Neural crest cell (in vitro differentiated cells): ENCODE results near the gene MGAT3. TPM values are rescaled to one million over a fixed set of nuclear protein-coding genes. Genes with fewer than 3 reads are reported as not detected.

Experiments
- DNase-seq: peaks from one replicate; pipeline ENCODE4 v3.0.0; 2021; ENCODE audit warnings: low read depth, mixed read lengths, low spot score
- H3K27ac Mint-ChIP-seq: one replicate; pipeline ENCODE4 v1.8.0; 2021; ENCODE audit warnings: mild to moderate bottlenecking, mixed read lengths; ENCODE audit not compliant: unreplicated experiment
- H3K27me3 Mint-ChIP-seq: 2 replicates; pipeline ENCODE4 v1.8.0; 2021; ENCODE audit warnings: low read depth, mild to moderate bottlenecking, mixed read lengths
- H3K36me3 Mint-ChIP-seq: 2 replicates; pipeline ENCODE4 v1.8.0; 2021; ENCODE audit warnings: low read depth, mild to moderate bottlenecking, mixed read lengths
- H3K4me1 Mint-ChIP-seq: 2 replicates; pipeline ENCODE4 v1.8.0; 2021; ENCODE audit warnings: mixed read lengths
- H3K4me3 Mint-ChIP-seq: one replicate; pipeline ENCODE4 v1.8.0; 2021; ENCODE audit warnings: mild to moderate bottlenecking, mixed read lengths
- H3K9me3 Mint-ChIP-seq: 2 replicates; pipeline ENCODE4 v1.8.0; 2021; ENCODE audit warnings: mixed read lengths
- total RNA-seq: library from RNA; stranded (reverse); gene quantifications from 2 replicates; pipeline ENCODE4 v1.2.1, GENCODE V29; 2021
- TF ChIP-seq, protein P1 (sequence below): fragments of 200-600 bp; sonication (generic); conservative IDR thresholded peaks from 2 replicates; pipeline ENCODE4 v1.5.0; 2021; ENCODE audit warnings: antibody characterized with exemption, mild to moderate bottlenecking

Gene MGAT3
- total RNA-seq, 1 donor from 2014 or later, result 20.3 TPM

DNA sequence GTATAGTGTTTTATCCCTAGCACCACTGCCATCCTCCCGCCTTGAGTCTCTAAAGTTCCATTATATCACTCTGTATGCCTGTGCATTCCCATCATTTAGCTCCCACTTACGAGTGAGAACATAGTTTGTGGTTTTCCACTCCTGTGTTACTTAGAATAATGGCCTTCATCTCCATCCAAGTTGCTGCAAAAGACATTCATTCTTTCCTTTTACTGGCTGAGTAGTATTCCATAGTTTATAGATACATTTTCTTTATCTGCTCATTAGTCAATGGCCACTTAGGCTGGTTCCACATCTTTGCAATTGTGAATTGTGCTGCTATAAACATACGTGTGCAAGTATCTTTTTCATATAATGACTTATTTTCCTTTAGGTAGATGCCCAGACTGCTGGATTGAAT is 32.8 kb upstream of the MGAT3 start:
- no peaks in the 10 kb centered on the region for H3K27me3 Mint-ChIP-seq
- H3K4me1 Mint-ChIP-seq, result peaks cover 4% of the 10 kb centered on the region
- DNase-seq, result no peak
- no peak overlapping the region for H3K27ac Mint-ChIP-seq
- H3K4me3 Mint-ChIP-seq, result no peak overlapping the region
- H3K9me3 Mint-ChIP-seq, result no peaks in the 10 kb centered on the region
- peaks cover 7% of the 10 kb centered on the region for H3K36me3 Mint-ChIP-seq
- TF ChIP-seq, protein P1, sequence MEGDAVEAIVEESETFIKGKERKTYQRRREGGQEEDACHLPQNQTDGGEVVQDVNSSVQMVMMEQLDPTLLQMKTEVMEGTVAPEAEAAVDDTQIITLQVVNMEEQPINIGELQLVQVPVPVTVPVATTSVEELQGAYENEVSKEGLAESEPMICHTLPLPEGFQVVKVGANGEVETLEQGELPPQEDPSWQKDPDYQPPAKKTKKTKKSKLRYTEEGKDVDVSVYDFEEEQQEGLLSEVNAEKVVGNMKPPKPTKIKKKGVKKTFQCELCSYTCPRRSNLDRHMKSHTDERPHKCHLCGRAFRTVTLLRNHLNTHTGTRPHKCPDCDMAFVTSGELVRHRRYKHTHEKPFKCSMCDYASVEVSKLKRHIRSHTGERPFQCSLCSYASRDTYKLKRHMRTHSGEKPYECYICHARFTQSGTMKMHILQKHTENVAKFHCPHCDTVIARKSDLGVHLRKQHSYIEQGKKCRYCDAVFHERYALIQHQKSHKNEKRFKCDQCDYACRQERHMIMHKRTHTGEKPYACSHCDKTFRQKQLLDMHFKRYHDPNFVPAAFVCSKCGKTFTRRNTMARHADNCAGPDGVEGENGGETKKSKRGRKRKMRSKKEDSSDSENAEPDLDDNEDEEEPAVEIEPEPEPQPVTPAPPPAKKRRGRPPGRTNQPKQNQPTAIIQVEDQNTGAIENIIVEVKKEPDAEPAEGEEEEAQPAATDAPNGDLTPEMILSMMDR, result no peak

DNA sequence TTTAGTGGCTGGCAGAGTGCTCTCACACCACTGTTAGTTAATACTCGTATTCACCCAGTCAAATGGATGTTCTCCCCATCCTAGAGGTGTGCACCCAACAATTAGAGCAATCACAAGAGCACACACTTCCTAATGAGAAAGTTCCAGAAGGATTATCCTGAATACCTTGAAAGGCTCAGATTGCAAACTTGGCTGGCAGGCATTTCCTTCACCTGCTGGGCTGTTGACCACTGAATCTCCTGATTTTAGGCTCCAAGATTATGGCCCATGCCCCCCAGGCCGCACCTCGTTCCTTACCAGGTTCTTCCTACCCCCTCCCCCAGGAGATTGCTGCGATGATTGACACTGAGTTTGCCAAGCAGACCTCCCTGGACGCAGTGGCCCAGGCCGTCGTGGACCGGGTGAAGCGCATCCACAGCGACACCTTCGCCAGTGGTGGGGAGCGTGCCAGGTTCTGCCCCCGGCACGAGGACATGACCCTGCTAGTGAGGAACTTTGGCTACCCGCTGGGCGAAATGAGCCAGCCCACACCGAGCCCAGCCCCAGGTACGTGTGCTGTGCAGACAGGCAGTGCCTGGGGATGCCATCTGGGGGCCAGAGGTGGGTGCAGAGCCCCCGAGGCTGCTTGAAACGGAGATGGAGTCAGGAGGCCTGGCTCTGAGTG is 30.3 kb upstream of the MGAT3 start:
- TF ChIP-seq, protein P1, result no peak
- Mint-ChIP-seq H3K4me1 (peaks cover 12% of the 10 kb centered on the region), H3K9me3 (no peaks in the 10 kb centered on the region), H3K36me3 (peaks cover 7% of the 10 kb centered on the region), H3K4me3 (no peak overlapping the region), H3K27me3 (no peaks in the 10 kb centered on the region), H3K27ac (no peak overlapping the region)
- no peak for DNase-seq

DNA sequence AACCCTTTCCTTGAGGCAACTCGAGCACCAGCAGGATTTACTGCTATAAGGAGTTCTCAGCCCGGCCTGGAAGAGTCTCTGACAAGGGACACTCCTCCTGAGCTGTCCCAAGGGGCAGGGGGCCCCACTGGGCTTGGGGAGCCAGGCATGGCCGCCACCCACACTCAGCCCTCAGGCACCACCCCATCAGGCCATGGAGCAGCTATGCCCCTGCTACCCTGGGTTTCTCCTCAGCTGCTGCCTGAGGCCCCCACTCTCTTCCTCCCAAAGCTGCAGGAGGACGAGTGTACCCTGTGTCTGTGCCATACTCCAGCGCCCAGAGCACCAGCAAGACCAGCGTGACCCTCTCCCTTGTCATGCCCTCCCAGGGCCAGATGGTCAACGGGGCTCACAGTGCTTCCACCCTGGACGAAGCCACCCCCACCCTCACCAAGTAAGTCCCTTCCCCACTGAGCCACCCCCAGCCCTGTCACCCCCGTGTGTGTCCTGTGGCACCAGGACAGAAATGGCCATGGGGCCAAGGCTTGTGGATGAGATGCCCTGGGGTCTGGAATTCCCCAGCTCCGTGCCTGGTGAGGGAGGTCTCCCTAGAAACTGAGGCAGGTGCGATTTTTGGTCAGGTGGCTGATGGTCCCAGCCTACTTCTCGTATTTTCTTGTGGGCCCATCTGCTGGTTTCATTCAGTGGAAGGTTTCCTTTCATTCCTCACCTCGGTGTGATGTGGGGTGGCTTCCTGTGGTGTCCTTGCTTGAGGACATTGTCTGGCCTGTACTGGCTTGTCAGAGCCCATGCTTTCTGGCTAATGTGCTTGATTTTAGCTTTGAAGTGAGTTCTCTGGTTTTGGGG is 28.8 kb upstream of the MGAT3 start:
- H3K27me3 Mint-ChIP-seq, result no peaks in the 10 kb centered on the region
- no peak overlapping the region for H3K27ac Mint-ChIP-seq

DNA sequence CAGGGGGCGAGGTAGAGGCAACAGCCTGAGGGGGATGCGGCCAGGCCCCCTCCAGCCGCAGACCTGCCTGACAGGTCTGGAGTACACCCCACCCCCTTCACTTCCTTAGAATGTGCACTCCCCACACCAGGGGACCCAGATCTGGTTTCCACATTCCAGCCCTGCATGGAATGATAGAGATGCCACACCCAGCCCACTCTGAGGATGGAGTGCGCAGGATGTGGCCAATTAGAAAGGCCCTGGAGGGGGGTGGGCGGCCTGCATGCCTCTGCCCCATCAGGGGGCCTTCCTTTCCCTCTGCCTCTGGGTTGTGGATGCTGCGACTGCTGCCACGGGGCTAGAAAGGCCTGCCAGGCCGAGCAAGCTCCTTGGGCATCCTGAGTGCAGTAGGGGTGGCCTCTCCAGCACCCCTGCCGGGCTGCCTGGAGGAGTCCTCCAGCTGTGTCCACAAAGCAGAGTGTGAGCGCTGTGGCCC is 28.2 kb upstream of the MGAT3 start:
- Mint-ChIP-seq H3K27ac (no peak overlapping the region), H3K9me3 (no peaks in the 10 kb centered on the region), H3K27me3 (no peaks in the 10 kb centered on the region), H3K4me3 (no peak overlapping the region), H3K36me3 (peaks cover 4% of the 10 kb centered on the region), H3K4me1 (peaks cover 24% of the 10 kb centered on the region)
- TF ChIP-seq, protein P1, result no peak
- no peak for DNase-seq

More for the DNA sequence above, 28.8 kb upstream of the MGAT3 start:
- peaks cover 4% of the 10 kb centered on the region for H3K36me3 Mint-ChIP-seq
- TF ChIP-seq, protein P1, result no peak
- H3K4me1 Mint-ChIP-seq, result peaks cover 24% of the 10 kb centered on the region
- DNase-seq, result no peak
- H3K9me3 Mint-ChIP-seq, result no peaks in the 10 kb centered on the region
- H3K4me3 Mint-ChIP-seq, result no peak overlapping the region

DNA sequence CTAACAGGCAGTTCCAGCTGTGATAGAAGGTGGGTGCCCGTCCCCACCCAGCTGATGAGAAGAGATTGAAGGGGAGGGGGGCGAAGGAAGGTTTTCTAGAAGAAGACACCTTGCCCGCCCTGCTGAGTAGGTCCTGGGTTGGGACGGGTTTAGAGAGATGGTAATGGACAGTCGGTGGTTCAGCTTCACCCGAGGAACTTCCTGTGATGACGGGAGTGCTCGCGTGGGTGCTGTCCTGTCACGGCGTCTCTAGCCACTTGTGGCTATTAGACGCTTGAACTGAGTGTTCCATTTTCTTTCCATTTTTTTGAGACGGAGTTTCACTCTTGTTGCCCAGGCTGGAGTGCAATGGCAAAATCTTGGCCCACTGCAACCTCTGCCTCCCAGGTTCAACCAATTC is 27.6 kb upstream of the MGAT3 start:
- H3K4me3 Mint-ChIP-seq, result no peak overlapping the region
- DNase-seq, result no peak
- TF ChIP-seq, protein P1, result no peak
- H3K9me3 Mint-ChIP-seq, result no peaks in the 10 kb centered on the region
- H3K27ac Mint-ChIP-seq, result peak overlapping the region; percentile 67
- peaks cover 24% of the 10 kb centered on the region for H3K4me1 Mint-ChIP-seq
- H3K36me3 Mint-ChIP-seq, result no peaks in the 10 kb centered on the region
- no peaks in the 10 kb centered on the region for H3K27me3 Mint-ChIP-seq
